Smooth muscle cell (in vitro differentiated cells): ENCODE results near the gene PINLYP. TPM values are rescaled to one million over a fixed set of nuclear protein-coding genes. Genes with fewer than 3 reads are reported as not detected.

Experiments used
- DNase-seq: peaks from one replicate; lab custom pipeline; 2025; ENCODE audit not compliant: unreplicated experiment; lab: John Stamatoyannopoulos, UW
- H2AFZ ChIP-seq: fragments of 200-600 bp; sonication (generic); 2 replicates; pipeline ENCODE4 v1.6.0; 2016; ENCODE audit warnings: antibody characterized with exemption, low read depth, mild to moderate bottlenecking
- H3F3A ChIP-seq: fragments of 200-600 bp; sonication (generic); 2 replicates; pipeline ENCODE4 v1.6.0; 2017; ENCODE audit warnings: antibody characterized with exemption, low read depth
- H3K27ac ChIP-seq: fragments of 200-600 bp; sonication (generic); 2 replicates; pipeline ENCODE4 v1.5.1; 2016; ENCODE audit warnings: low read depth, mild to moderate bottlenecking
- H3K27me3 ChIP-seq: fragments of 200-600 bp; sonication (generic); 2 replicates; pipeline ENCODE4 v1.6.1; 2016; ENCODE audit warnings: low read depth, mild to moderate bottlenecking
- H3K36me3 ChIP-seq: fragments of 200-600 bp; sonication (generic); 2 replicates; pipeline ENCODE4 v1.5.1; 2016; ENCODE audit warnings: low read depth
- H3K4me1 ChIP-seq: fragments of 200-600 bp; sonication (generic); 2 replicates; pipeline ENCODE4 v1.5.1; 2016; ENCODE audit warnings: low read depth
- H3K4me2 ChIP-seq: fragments of 200-600 bp; sonication (generic); 2 replicates; pipeline ENCODE4 v1.6.0; 2016; ENCODE audit warnings: mild to moderate bottlenecking
- H3K4me3 ChIP-seq: fragments of 200-600 bp; sonication (generic); 2 replicates; pipeline ENCODE4 v1.5.1; 2016; ENCODE audit warnings: mild to moderate bottlenecking
- H3K79me2 ChIP-seq: fragments of 200-600 bp; sonication (generic); 2 replicates; pipeline ENCODE4 v1.6.0; 2016; ENCODE audit warnings: low read depth, mild to moderate bottlenecking
- H3K9ac ChIP-seq: fragments of 200-600 bp; sonication (generic); 2 replicates; pipeline ENCODE4 v1.6.0; 2016; ENCODE audit warnings: low read depth
- H3K9me3 ChIP-seq: fragments of 200-600 bp; sonication (generic); replicated peaks from 2 replicates; pipeline ENCODE4 v1.5.1; 2016; ENCODE audit warnings: low read depth
- H4K20me1 ChIP-seq: fragments of 200-600 bp; sonication (generic); 2 replicates; pipeline ENCODE4 v1.6.0; 2016; ENCODE audit warnings: low read depth
- CTCF ChIP-seq: fragments of 200-600 bp; sonication (generic); IDR thresholded peaks from 2 replicates; pipeline ENCODE4 v1.5.1; 2017; ENCODE audit warnings: borderline replicate concordance, mild to moderate bottlenecking, antibody characterized with exemption; ENCODE audit not compliant: insufficient read depth, poor library complexity, severe bottlenecking
- WGBS: methylation state at CpG from one replicate; pipeline ENCODE4 v1.1.7; 2016; ENCODE audit warnings: low lambda C conversion rate; 5-methylcytosine and 5-hydroxymethylcytosine counted together
- polyA plus RNA-seq: library from polyadenylated mRNA; unstranded; fragments of >200 nt; fragmentation: Nextera tagmentation; extraction: Ambion mirVana; gene quantifications from 2 replicates; pipeline ENCODE4 v1.2.1, GENCODE V29; 2016
- total RNA-seq: library from RNA; depleted of rRNA; stranded (reverse); fragments of >200 nt; gene quantifications from 2 replicates; pipeline ENCODE4 v1.2.3, GENCODE V29; 2014

The PINLYP gene
- total and polyA plus RNA-seq, 2 experiments from 2014 or later = 1.7 to 2.2 TPM

DNA sequence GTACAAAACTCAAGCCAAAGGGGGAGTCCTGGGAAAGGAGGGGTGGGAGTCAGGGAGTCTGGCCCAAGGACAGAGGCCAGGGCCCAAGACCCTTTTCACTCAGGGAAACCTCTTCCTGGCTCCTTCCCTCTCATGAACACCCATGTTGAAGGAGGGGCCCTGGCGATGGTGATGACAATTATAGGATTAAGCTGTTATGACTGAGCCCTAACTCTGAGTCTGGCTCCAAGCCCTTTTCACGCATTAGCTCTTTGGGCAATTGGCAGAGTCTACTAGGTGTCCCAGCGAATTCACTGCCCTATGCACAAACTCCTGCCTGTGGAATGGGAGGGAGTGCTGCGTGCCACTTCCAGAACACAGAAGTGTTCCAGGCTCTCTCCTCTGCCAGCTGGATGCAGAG lies 21.9 kb upstream of the PINLYP start:
- Histone ChIP-seq H3K4me3 (no peak overlapping the region), H3K79me2 (no peaks in the 10 kb centered on the region), H3K36me3 (no peaks in the 10 kb centered on the region), H3K27ac (no peak overlapping the region), H3K27me3 (no peaks in the 10 kb centered on the region), H3K9ac (no peak overlapping the region), H3K9me3 (no peaks in the 10 kb centered on the region), H3K4me2 (no peak overlapping the region), H2AFZ (no peak overlapping the region), H3F3A (no peaks in the 10 kb centered on the region), H3K4me1 (no peaks in the 10 kb centered on the region), H4K20me1 (no peaks in the 10 kb centered on the region)
- 97% methylated on average over 4 of the region's 4 CpGs for WGBS
- DNase-seq = no peak
- no peak for TF ChIP-seq CTCF

DNA sequence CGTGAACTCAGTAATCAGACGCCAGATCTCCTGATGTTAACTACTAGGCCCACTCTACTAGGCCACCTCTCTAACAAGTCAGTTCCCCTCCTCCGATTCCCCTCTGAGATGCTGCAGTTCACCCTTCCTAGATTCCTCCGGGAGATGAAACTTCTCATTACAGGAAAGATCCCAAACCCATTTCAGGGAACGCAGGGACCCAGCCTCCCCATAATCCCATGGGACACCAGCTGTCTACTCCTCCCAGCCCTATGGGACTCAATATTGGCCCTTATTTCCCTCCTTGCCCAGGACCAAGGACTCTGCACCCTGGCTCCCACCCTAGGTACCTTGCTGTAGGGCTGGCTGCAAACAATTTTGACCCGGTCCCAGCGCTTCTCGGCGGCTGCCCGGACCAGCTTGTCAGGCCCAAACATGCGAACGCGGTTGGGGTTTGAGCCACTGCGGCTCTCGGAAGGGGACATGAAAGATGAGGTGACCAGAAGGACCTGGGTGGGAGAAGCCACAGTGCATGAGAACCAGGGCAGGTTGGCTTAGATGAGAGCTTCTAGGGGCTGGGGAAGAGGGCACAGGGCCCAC lies 21.2 kb upstream of the PINLYP start:
- Histone ChIP-seq H3K36me3 (no peaks in the 10 kb centered on the region), H3K27me3 (no peaks in the 10 kb centered on the region), H3F3A (no peaks in the 10 kb centered on the region), H3K4me1 (no peaks in the 10 kb centered on the region), H3K4me2 (no peak overlapping the region), H2AFZ (no peak overlapping the region), H3K4me3 (no peak overlapping the region), H3K9me3 (no peaks in the 10 kb centered on the region), H3K27ac (no peak overlapping the region), H4K20me1 (no peaks in the 10 kb centered on the region), H3K9ac (no peak overlapping the region), H3K79me2 (no peaks in the 10 kb centered on the region)
- DNase-seq = no peak
- WGBS = 97% methylated on average over 15 of the region's 15 CpGs
- no peak for TF ChIP-seq CTCF

- Histone ChIP-seq H3K27ac (no peak overlapping the region), H2AFZ (no peak overlapping the region), H3K4me2 (no peak overlapping the region), H3K9me3 (no peaks in the 10 kb centered on the region), H3K36me3 (no peaks in the 10 kb centered on the region), H3K27me3 (no peaks in the 10 kb centered on the region), H3K4me3 (no peak overlapping the region), H3K4me1 (no peaks in the 10 kb centered on the region), H3K9ac (no peak overlapping the region), H4K20me1 (no peaks in the 10 kb centered on the region), H3F3A (no peaks in the 10 kb centered on the region), H3K79me2 (no peaks in the 10 kb centered on the region)
- 47% methylated on average over 8 of the region's 8 CpGs for WGBS
- peak; percentile 62 for TF ChIP-seq CTCF
- DNase-seq = peak; percentile 3
Observed at GRCh38 chr19:43555185-43555770, 20.3 kb upstream of the PINLYP start.

DNA sequence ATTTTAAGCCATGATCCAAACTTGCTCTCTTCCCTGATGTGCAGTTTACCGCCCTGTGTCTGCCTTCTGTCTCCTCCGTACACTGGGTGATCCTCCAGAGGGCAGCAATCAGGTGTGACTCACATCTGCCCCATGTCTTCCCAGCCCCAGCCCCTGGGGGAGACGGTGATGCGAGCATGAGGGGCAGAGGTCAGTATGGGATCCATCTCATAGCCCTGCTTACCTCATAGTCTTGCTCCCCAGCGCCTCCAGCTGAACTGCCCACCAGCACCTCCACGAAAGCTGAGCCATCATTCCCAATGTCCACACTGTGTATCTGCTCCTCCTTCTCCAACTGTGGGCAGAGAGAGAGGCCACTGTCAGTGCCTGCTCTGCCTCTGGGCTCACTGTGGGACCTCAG lies 14.9 kb upstream of the PINLYP start:
- DNase-seq = no peak
- TF ChIP-seq CTCF = no peak
- Histone ChIP-seq H2AFZ (no peak overlapping the region), H3K9ac (no peak overlapping the region), H3K4me1 (no peaks in the 10 kb centered on the region), H3K4me2 (no peak overlapping the region), H4K20me1 (no peaks in the 10 kb centered on the region), H3K9me3 (no peaks in the 10 kb centered on the region), H3K27me3 (no peaks in the 10 kb centered on the region), H3K36me3 (no peaks in the 10 kb centered on the region), H3K4me3 (no peak overlapping the region), H3F3A (no peaks in the 10 kb centered on the region), H3K79me2 (no peaks in the 10 kb centered on the region), H3K27ac (no peak overlapping the region)
- 92% methylated on average over 6 of the region's 6 CpGs for WGBS
